K562 (cell line): ENCODE results near the gene EVI2B. TPM values are rescaled to one million over a fixed set of nuclear protein-coding genes. Genes with fewer than 3 reads are reported as not detected.
A peak's percentile ranks its signal among the peaks of the same experiment; 100 is the strongest.

Experiments
- BRF1 ChIP-seq: IDR thresholded peaks from 3 replicates; pipeline ENCODE4 v1.6.1; 2011; ENCODE audit warnings: borderline replicate concordance, mild to moderate bottlenecking; ENCODE audit not compliant: insufficient read length; ENCODE audit errors: extremely low read depth
- CREBBP ChIP-seq: IDR thresholded peaks from one replicate; pipeline ENCODE4 v1.6.1; 2012; ENCODE audit warnings: low read depth, mild to moderate bottlenecking, control low read depth, inconsistent platforms, low read length
- CTBP1 ChIP-seq: fragments of 450-650 bp; IDR thresholded peaks from 2 replicates; pipeline ENCODE4 v1.6.1; 2016; ENCODE audit warnings: borderline replicate concordance
- ELK3 ChIP-seq: fragments of 450-650 bp; formaldehyde crosslinking; IDR thresholded peaks from 2 replicates; pipeline ENCODE4 v1.4.0; 2020; ENCODE audit warnings: mild to moderate bottlenecking
- EP300 ChIP-seq: IDR thresholded peaks from 2 replicates; pipeline ENCODE4 v1.6.1; 2012; ENCODE audit warnings: low read length, improper control_type of control experiment
- EP400 ChIP-seq: fragments of 450-650 bp; IDR thresholded peaks from 2 replicates; pipeline ENCODE4 v1.6.1; 2017; ENCODE audit warnings: antibody characterized with exemption, mild to moderate bottlenecking, moderate library complexity
- FOXK2 ChIP-seq, 2 experiments: fragments of 450-650 bp; IDR thresholded peaks in 1 of 2; conservative IDR thresholded peaks in 1 of 2; 2 replicates each; pipeline ENCODE4 v1.6.1; 2016; ENCODE audit warnings: low read depth in 2 of 2, mild to moderate bottlenecking in 1 of 2
- HES1 ChIP-seq: fragments of 450-650 bp; IDR thresholded peaks from 2 replicates; pipeline ENCODE4 v1.6.1; 2016; ENCODE audit warnings: low read depth, mild to moderate bottlenecking, moderate library complexity
- HMGN3 ChIP-seq: IDR thresholded peaks from 2 replicates; pipeline ENCODE4 v1.6.1; 2011; ENCODE audit warnings: borderline replicate concordance, low read depth, mild to moderate bottlenecking, mixed read lengths, low read length; ENCODE audit not compliant: insufficient read length; ENCODE audit errors: extremely low read depth
- KLF16 ChIP-seq: IDR thresholded peaks from 2 replicates; pipeline ENCODE4 v1.6.1; 2016; ENCODE audit warnings: antibody characterized with exemption
- L3MBTL2 ChIP-seq: fragments of 450-650 bp; IDR thresholded peaks from 2 replicates; pipeline ENCODE4 v1.6.1; 2016; ENCODE audit warnings: mild to moderate bottlenecking, moderate library complexity
- LCOR ChIP-seq: sonication (generic); formaldehyde crosslinking; IDR thresholded peaks from 2 replicates; pipeline ENCODE4 v1.8.0; 2022; ENCODE audit warnings: mild to moderate bottlenecking, missing genetic modification reagents
- LEF1 ChIP-seq: fragments of 450-650 bp; IDR thresholded peaks from 2 replicates; pipeline ENCODE4 v1.6.1; 2016; ENCODE audit warnings: mild to moderate bottlenecking
- MIER1 ChIP-seq: fragments of 450-650 bp; IDR thresholded peaks from 2 replicates; pipeline ENCODE4 v1.6.1; 2016; ENCODE audit warnings: antibody characterized with exemption, mild to moderate bottlenecking, low read depth
- PCBP1 ChIP-seq: fragments of 200-400 bp; formaldehyde crosslinking; IDR thresholded peaks from 2 replicates; pipeline ENCODE4 v1.6.1; 2018; ENCODE audit warnings: mild to moderate bottlenecking, low read depth, low read length; ENCODE audit not compliant: poor library complexity, severe bottlenecking
- POU5F1 ChIP-seq: fragments of 150-350 bp; IDR thresholded peaks from 2 replicates; pipeline ENCODE4 v1.6.1; 2014; ENCODE audit warnings: borderline replicate concordance, low read length, low read depth, mild to moderate bottlenecking; ENCODE audit not compliant: partially characterized antibody
- SMAD1 ChIP-seq: fragments of 150-350 bp; IDR thresholded peaks from 2 replicates; pipeline ENCODE4 v1.6.1; 2014; ENCODE audit warnings: low read length, low read depth; ENCODE audit not compliant: partially characterized antibody
- SMARCA4 ChIP-seq: fragments of 450-650 bp; IDR thresholded peaks from 2 replicates; pipeline ENCODE4 v1.6.1; 2016
- SMARCE1 ChIP-seq: fragments of 450-650 bp; IDR thresholded peaks from 2 replicates; pipeline ENCODE4 v1.7.1; 2016; ENCODE audit warnings: mild to moderate bottlenecking
- SOX6 ChIP-seq: fragments of 450-650 bp; IDR thresholded peaks from 2 replicates; pipeline ENCODE4 v1.6.1; 2014; ENCODE audit warnings: mild to moderate bottlenecking
- TBL1XR1 ChIP-seq, 2 experiments: IDR thresholded peaks; 2 replicates each; pipeline ENCODE4 v1.6.1; 2012; ENCODE audit warnings: improper control_type of control experiment in 2 of 2, low read length in 2 of 2, mild to moderate bottlenecking in 1 of 2
- TEAD4 ChIP-seq, 2 experiments: sonication (generic) in 1 of 2; formaldehyde crosslinking in 1 of 2; IDR thresholded peaks; 2 replicates each; pipeline versions ENCODE4 v1.6.1 to v1.8.0; 2012 to 2022; ENCODE audit warnings: borderline replicate concordance in 1 of 2, inconsistent platforms in 1 of 2, low read length in 1 of 2, mild to moderate bottlenecking in 1 of 2, missing genetic modification reagents in 1 of 2
- ZBTB5 ChIP-seq: fragments of 450-650 bp; IDR thresholded peaks from 2 replicates; pipeline ENCODE4 v1.6.1; 2017; ENCODE audit warnings: antibody characterized with exemption
- ZNF133 ChIP-seq: fragments of 250-450 bp; sonication (Bioruptor Pico); IDR thresholded peaks from 2 replicates; pipeline ENCODE4 v1.4.0; 2020; ENCODE audit warnings: mild to moderate bottlenecking
- ZNF146 ChIP-seq: IDR thresholded peaks from one replicate; pipeline ENCODE4 v1.6.1; 2018; ENCODE audit warnings: missing compliant biosample characterization; ENCODE audit not compliant: unreplicated experiment
- ZNF282 ChIP-seq: sonication (generic); formaldehyde crosslinking; IDR thresholded peaks from 2 replicates; pipeline ENCODE4 v1.8.1; 2023; ENCODE audit warnings: missing genetic modification reagents
- ZNF766 ChIP-seq: fragments of 200-800 bp; sonication (Bioruptor generic); conservative IDR thresholded peaks from 2 replicates; pipeline ENCODE4 v1.6.1; 2016; ENCODE audit warnings: missing genetic modification characterization, missing compliant biosample characterization
- polyA plus RNA-seq, 8 experiments: library from polyadenylated mRNA; depleted of rRNA in 4 of 8; stranded (reverse) in 5 of 8; unstranded in 3 of 8; fragments of >200 nt; fragmentation: Nextera tagmentation in 2 of 8; fragmentation: Illumina TruSeq in 1 of 8; extraction: Ambion mirVana in 2 of 8; extraction: Trizol in 1 of 8; gene quantifications; 2 replicates each; pipeline versions ENCODE4 v1.2.1 to v1.2.3, GENCODE V29; 2011 to 2014; ENCODE audit warnings: inconsistent platforms in 1 of 8, missing spikeins in 1 of 8
- total RNA-seq, 7 experiments: library from RNA; depleted of rRNA in 6 of 7; stranded (reverse); fragments of >200 nt in 6 of 7; fragmentation: Illumina TruSeq in 2 of 7; extraction: Trizol in 2 of 7; gene quantifications; 2 replicates each; pipeline versions ENCODE4 v1.2.1 to v1.2.3, GENCODE V29; 2011 to 2021; ENCODE audit warnings: low replicate concordance in 1 of 7

EVI2B gene
- total and polyA plus RNA-seq, 9 of the 15 experiments (the other 6 are each of a cell fraction or from before 2014, with no cell fraction given), result 0.54 to 8.0 (median 2.5) TPM

GRCh38 chr17:31339906-31340661 is 26.2 kb upstream of the EVI2B start (continued):
- TF ChIP-seq CREBBP (no peak), LEF1 (peak; percentile 65), EP400 (peak; percentile 28; the same call in 1 of the 2 replicates), PCBP1 (no peak), L3MBTL2 (no peak), TEAD4 (IDR thresholded peaks at IDR 0.05; ENCODE audit: low read length) (peak; percentile 93), TEAD4 (CRISPR knock-in tag; IDR thresholded peaks at IDR 0.05; ENCODE audit: borderline replicate concordance) (no peak), ELK3 (no peak), FOXK2 (conservative IDR thresholded peaks at IDR 0.05 in 1 of 2, IDR thresholded peaks at IDR 0.05 in 1 of 2; ENCODE audit: low read depth in 2 of 2) (peak; percentile 59 to 67), ZNF133 (no peak), SMARCA4 (peak; percentile 94), HMGN3 (no peak), ZBTB5 (no peak), MIER1 (no peak), TBL1XR1 (IDR thresholded peaks at IDR 0.05; ENCODE audit: low read length in 2 of 2) (peak in 1 of 2 experiments; percentile 84; a peak in 2 of 4 replicates), SMARCE1 (peak; percentile 92), BRF1 (no peak), EP300 (peak; percentile 84), ZNF146 (CRISPR knock-in tag) (no peak), POU5F1 (no peak), HES1 (no peak), ZNF766 (peak; percentile 45; the same call in 1 of the 2 replicates), SMAD1 (no peak), CTBP1 (peak; percentile 70), SOX6 (peak; percentile 85), ZNF282 (CRISPR knock-in tag) (no peak), LCOR (CRISPR knock-in tag) (0 out of 2 replicates have a peak, but pooled peaks have one; percentile 45), KLF16 (peak; percentile 81)
